Right lobe of liver (tissue), 6 donors: ENCODE measurements around the gene PDXP. TPM values are rescaled to one million over a fixed set of nuclear protein-coding genes. Genes with fewer than 3 reads are reported as not detected.
A peak's percentile ranks its signal among the peaks of the same experiment; 100 is the strongest.

Experiments used
- ATAC-seq, 4 donors: fragments of 200-7000 bp; cut with Tn5 transposase; one replicate each; pipeline ENCODE4 v1.9.1; 2020; ENCODE audit warnings: mild to moderate bottlenecking in 4 of 4, moderate library complexity in 4 of 4
- DNase-seq, 3 donors: peaks; one replicate each; pipeline ENCODE4 v3.0.0-alpha.2; 2020
- H3K27ac ChIP-seq, 3 donors: fragments of 200-600 bp; one replicate each; pipeline ENCODE4 v1.8.0; 2022
- H3K27me3 ChIP-seq, 2 donors: fragments of 200-600 bp; one replicate each; pipeline ENCODE4 v1.8.0; 2022
- H3K36me3 ChIP-seq, 4 donors: fragments of 200-600 bp; sonication (generic) in 1 of 4; one replicate each; pipeline versions ENCODE4 v1.5.1 to v1.8.0; 2017 to 2022; ENCODE audit warnings: control low read depth in 1 of 4
- H3K4me1 ChIP-seq, 4 donors: fragments of 200-600 bp; sonication (generic) in 1 of 4; one replicate each; pipeline versions ENCODE4 v1.5.1 to v1.8.0; 2017 to 2022; ENCODE audit warnings: control low read depth in 1 of 4
- H3K4me3 ChIP-seq, 3 donors: fragments of 200-600 bp; one replicate each; pipeline ENCODE4 v1.8.0; 2022
- H3K9me3 ChIP-seq, 4 donors: fragments of 200-600 bp; sonication (generic) in 1 of 4; one replicate each; pipeline versions ENCODE4 v1.5.1 to v1.8.0; 2017 to 2022; ENCODE audit warnings: control low read depth in 1 of 4
- POLR2A ChIP-seq: fragments of 450-650 bp; IDR thresholded peaks from one replicate; pipeline ENCODE4 v1.6.1; 2017; ENCODE audit warnings: antibody characterized with exemption, mild to moderate bottlenecking
- WGBS: methylation state at CpG from one replicate; pipeline ENCODE4 v1.1.6; 2018; ENCODE audit warnings: low coverage, low lambda C conversion rate; ENCODE audit not compliant: insufficient coverage; ENCODE audit errors: missing lambda C conversion rate; 5-methylcytosine and 5-hydroxymethylcytosine counted together
- intact Hi-C, 2 donors: fragments of 100-400 bp; cut with DNase I; formaldehyde crosslinking; loops; one replicate each; pipeline versions ENCODE4 v1.11.2 to v1.14.1; 2022
- total RNA-seq, 6 experiments: library from RNA; depleted of rRNA in 2 of 6; stranded (reverse); fragments of >200 nt in 2 of 6; fragmentation: NEBNext Ultra II Directional in 3 of 6; extraction: Animal tissue kit (Norgen Biotek cat#: 25700) in 3 of 6; gene quantifications; one replicate each; pipeline versions ENCODE4 v1.1.0 to v1.2.4, GENCODE V29; 2016 to 2023
- TF ChIP-seq, protein P1 (sequence below), 4 donors: fragments of 200-600 bp in 3 of 4; fragments of 450-650 bp in 1 of 4; IDR thresholded peaks; one replicate each; pipeline versions ENCODE4 v1.5.1 to v1.8.0; 2016 to 2022; ENCODE audit warnings: antibody characterized with exemption in 4 of 4, mild to moderate bottlenecking in 2 of 4
- donor health status: DM: no; HTN: yes; CAD: no.
- donor health status: DM: no; HTN: no; CAD: no.
- donor health status: DM: no; HTN: no; CAD: no.
- donor health status: DM: no; HTN: yes; CAD: no.
- donor health status: DM: no; HTN: yes; CAD: no.

The PDXP gene
- total RNA-seq, 6 experiments from 2014 or later = 15.7 to 63.4 (median 34.4) TPM

GRCh38 chr22:37679670-37680069 lies 21.1 kb downstream of the PDXP start:
- TF ChIP-seq, protein P1, sequence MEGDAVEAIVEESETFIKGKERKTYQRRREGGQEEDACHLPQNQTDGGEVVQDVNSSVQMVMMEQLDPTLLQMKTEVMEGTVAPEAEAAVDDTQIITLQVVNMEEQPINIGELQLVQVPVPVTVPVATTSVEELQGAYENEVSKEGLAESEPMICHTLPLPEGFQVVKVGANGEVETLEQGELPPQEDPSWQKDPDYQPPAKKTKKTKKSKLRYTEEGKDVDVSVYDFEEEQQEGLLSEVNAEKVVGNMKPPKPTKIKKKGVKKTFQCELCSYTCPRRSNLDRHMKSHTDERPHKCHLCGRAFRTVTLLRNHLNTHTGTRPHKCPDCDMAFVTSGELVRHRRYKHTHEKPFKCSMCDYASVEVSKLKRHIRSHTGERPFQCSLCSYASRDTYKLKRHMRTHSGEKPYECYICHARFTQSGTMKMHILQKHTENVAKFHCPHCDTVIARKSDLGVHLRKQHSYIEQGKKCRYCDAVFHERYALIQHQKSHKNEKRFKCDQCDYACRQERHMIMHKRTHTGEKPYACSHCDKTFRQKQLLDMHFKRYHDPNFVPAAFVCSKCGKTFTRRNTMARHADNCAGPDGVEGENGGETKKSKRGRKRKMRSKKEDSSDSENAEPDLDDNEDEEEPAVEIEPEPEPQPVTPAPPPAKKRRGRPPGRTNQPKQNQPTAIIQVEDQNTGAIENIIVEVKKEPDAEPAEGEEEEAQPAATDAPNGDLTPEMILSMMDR (IDR thresholded peaks at IDR 0.05) = no peak
- no peak for TF ChIP-seq POLR2A
- ATAC-seq = no peak
- whole genome bisulfite sequencing = 82% methylated on average over 4 of the region's 8 CpGs
- no peak overlapping the region for H3K27ac ChIP-seq
- intact Hi-C loops = loop anchor here (5.0 to 10.0 kb wide), 3 partner anchors 37 to 55 kb away; no protein-coding TSS in a partner anchor
- H3K27me3 ChIP-seq = no peaks in the 10 kb centered on the region
- DNase-seq = no peak
- no peaks in the 10 kb centered on the region for H3K9me3 ChIP-seq
- H3K4me1 ChIP-seq = peaks cover 0 to 33% (median 9%) of the 10 kb centered on the region in 4 donors
- no peak overlapping the region for H3K4me3 ChIP-seq
- no peaks in the 10 kb centered on the region for H3K36me3 ChIP-seq

DNA sequence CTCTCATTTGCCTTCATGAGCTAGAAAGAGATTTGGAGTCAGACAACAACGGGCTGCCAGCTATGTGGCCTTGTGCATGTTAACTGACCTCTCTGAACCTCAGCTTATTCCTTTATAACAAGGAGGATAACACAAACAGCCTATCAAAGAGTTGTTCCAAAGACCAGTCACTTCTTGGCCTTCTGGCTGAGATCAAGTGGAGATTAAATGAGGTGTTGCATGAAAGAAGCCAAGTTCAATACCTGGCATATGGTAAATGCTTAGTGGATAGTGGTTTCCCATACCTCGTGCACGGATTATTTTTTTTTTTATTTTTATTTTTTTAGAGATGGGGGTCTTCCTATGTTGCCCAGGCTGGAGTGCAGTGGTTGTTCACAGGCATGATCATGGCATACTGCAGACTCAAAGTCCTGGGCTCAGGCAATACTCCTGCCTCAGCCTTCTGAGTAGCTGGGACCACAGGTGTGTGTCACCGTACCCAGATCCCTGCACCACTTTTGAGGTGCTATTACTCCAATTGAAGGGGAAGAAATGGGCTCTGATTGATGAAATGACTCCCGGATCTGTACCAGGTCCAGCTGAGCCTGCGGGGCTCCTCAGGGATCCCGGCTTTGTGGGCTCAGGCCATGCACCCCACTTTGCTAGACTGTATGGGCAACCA lies 21.8 kb downstream of the PDXP start:
- Histone ChIP-seq H3K36me3 (no peaks in the 10 kb centered on the region), H3K4me1 (peaks cover 0 to 33% (median 9%) of the 10 kb centered on the region in 4 donors), H3K4me3 (no peak overlapping the region), H3K9me3 (no peaks in the 10 kb centered on the region), H3K27me3 (no peaks in the 10 kb centered on the region), H3K27ac (no peak overlapping the region)
- intact Hi-C loops = loop anchor here in 1 of 2 donors (5.0 to 10.0 kb wide), 2 partner anchors 38 to 54 kb away; no protein-coding TSS in a partner anchor
- ATAC-seq (no peak), DNase-seq (no peak)
- WGBS = 87% methylated on average over 7 of the region's 7 CpGs
- TF ChIP-seq POLR2A = no peak
- TF ChIP-seq, protein P1 (IDR thresholded peaks at IDR 0.05) = no peak

- Histone ChIP-seq H3K4me3 (no peak overlapping the region), H3K27me3 (no peaks in the 10 kb centered on the region), H3K27ac (no peak overlapping the region), H3K36me3 (no peaks in the 10 kb centered on the region), H3K4me1 (peaks cover 0 to 33% (median 8%) of the 10 kb centered on the region in 4 donors), H3K9me3 (no peaks in the 10 kb centered on the region)
- WGBS = no CpG with 5 or more reads among the region's 2 CpGs
- TF ChIP-seq POLR2A = no peak
- TF ChIP-seq, protein P1 (IDR thresholded peaks at IDR 0.05) = no peak
- no peak for DNase-seq
- no peak for ATAC-seq
- intact Hi-C loops = loop anchor here in 1 of 2 donors (5.0 to 10.0 kb wide), 2 partner anchors 39 to 54 kb away; no protein-coding TSS in a partner anchor
Measured at GRCh38 chr22:37681001-37681424, 22.5 kb downstream of the PDXP start.

DNA sequence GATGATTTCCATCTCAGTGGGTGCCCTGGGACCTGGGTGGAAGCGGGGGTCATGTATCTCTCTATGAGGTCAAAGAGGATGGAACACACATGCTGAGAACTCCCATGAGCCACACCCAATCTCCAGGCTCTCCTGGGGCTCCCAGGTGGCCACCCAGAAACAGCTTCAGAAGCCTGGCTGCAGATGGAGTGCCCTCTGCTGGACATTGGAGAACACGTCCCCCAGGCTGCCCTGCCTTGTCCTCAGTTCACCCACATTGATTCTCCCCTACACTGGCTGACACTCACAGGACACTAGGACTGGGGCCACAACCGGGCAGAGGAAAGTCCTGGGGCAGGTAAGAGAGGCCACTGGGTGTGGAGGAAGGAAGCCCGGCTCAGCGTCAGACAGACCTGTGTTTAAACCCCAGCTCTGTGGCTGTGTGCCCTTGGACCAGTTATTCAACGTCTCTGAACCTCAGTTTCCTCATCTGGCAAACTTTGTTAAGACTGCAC lies 23.1 kb downstream of the PDXP start:
- no peak for TF ChIP-seq POLR2A
- TF ChIP-seq, protein P1 (IDR thresholded peaks at IDR 0.05) = peak; percentile 89 to 91 (median 90)
- DNase-seq (peak; percentile 66 to 87 (median 85)), ATAC-seq (peak; percentile 59 to 83 (median 75))
- WGBS = no CpG with 5 or more reads among the region's 6 CpGs
- Histone ChIP-seq H3K36me3 (no peaks in the 10 kb centered on the region), H3K27ac (no peak overlapping the region), H3K4me1 (peaks cover 0 to 28% (median 8%) of the 10 kb centered on the region in 4 donors), H3K4me3 (no peak overlapping the region), H3K27me3 (no peaks in the 10 kb centered on the region), H3K9me3 (no peaks in the 10 kb centered on the region)
- intact Hi-C loops = loop anchor here in 1 of 2 donors (5.0 to 10.0 kb wide), 2 partner anchors 39 to 53 kb away; no protein-coding TSS in a partner anchor
